HG02571 (cell line): ENCODE data around the gene C11orf54.
"Not testable (repeated sequence)": the region's sequence is repeated elsewhere in the genome, so short reads cannot be mapped to it uniquely, and the experiment has no call there.

ENCODE experiments used
- ATAC-seq: cut with Tn5 transposase; IDR thresholded peaks from one replicate; pipeline ENCODE4 v1.9.1; 2021; ENCODE audit warnings: mild to moderate bottlenecking, moderate library complexity; ENCODE audit not compliant: unreplicated experiment

Gene C11orf54

DNA sequence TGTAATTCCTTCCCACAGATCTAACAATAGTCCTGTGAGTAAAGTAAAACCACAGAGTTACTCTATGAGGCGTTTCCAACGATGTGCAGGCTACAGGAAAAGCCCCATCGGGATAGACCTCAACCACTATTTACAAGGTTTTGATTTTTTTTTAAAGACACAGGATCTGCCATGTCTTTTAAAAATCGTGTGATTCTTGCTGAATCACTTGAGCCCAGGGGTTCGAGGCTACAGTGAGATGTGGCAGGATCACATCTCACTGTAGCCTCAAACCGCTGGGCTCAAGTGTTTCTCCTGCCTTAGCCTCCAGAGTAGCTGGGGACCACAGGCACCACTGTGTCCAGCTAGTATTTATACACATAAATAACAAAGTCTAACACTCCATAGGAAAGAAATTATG is 8.0 kb upstream of the C11orf54 start:
- ATAC-seq = no peak

DNA sequence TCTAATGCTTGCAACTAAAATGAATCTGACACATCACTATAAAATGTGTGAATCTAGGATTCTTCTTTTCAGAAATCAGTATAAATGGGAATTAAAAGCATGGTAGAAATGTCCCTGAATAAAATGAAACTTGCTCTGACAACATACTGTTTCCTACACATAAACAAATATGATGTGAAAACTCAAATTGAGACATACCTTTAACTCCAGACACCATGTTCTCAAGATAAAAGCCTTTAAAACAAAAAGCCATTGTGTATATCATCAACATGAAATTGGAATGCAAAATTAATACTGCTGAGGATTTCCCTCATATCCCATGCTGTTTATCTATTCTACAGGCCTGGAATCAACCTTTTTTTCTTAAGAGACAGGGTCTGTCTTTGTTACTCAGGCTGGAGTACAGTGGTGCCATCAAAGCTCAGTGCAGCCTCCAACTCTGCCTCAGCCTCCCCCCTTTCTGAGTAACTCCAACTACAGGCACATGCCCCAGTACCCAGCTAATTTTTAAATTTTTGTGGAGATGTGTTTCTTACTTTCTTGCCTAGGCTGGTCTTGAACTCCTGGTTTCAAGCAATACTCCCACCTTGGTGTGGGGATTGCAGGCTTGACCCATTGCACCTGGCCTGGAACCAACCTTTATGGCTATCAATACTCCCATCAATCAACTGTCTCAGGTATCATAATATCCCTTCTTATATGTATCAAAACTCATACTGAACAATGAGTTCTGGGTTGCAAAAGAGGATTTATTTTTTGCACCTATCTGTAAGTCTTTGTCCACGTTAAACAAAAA is 6.8 kb upstream of the C11orf54 start:
- ATAC-seq = no peak

DNA sequence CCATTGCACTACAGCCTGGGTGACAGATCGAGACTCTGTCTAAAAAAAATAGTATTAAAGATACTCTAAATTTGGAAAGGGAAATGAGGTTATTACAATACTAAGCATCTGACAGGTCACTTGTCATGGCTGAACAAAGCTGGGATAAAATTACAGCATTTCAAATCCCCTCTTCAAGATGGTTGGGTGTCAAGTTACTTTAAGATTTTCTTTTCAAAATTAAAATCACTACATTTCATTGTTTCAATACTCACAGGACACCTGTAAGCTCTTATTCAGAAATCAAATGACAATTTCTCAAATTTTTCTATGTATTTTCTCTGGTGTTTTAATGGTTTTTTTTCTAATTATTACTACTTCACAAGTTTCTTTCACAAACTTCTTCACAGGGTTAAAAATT is 5.8 kb upstream of the C11orf54 start:
- no peak for ATAC-seq

DNA sequence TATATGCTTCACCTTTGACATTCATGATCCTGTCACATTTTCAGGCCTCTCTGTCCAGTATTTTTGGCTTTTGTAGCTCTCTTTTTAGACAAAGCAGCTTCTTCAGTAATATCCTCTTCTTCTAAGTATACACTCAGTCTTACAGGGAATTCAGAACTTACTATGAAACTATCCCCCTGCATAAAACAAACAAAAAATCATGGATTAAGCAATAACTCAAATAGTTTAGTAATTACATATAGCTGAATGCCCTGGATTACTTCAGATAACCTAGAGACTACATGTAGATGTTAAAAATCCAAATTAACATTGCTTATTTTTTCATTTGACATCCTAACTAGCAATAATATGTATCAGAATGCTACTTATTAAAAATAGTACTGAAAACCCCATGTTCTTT is 5.3 kb upstream of the C11orf54 start:
- ATAC-seq = no peak

DNA sequence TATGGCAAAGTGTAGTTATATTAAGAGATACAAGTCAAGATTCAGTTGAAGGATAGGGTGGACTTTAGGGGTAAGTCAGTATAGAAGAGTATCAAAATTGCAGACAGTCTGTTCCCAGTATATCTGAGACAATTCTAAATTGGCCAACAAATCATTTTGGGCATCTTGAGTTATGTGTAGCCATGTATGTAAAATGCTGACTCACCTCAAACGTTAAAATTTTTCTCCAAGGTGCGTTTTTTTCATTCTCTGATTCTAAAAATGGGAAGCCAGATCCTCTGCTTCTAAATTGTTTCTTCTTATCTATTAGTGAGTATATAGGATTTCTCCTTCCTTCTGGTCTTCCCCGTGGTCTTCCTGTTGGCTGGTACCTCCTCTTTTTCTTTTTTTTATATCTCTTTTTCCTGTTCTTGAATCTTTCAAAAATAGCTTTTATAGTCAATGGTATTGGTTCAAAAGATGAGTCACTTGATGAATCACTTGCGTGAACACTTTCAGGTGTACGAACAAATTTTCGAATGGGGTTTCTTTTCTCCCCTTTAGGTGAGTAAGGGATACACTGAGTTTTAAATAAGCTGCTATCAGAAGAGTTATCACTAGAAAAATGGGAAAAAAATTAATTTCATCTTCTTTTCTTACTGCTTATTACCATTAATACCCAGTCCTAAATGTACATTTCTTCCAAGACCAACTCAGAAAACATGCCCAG is 3.4 kb upstream of the C11orf54 start:
- no peak for ATAC-seq

DNA sequence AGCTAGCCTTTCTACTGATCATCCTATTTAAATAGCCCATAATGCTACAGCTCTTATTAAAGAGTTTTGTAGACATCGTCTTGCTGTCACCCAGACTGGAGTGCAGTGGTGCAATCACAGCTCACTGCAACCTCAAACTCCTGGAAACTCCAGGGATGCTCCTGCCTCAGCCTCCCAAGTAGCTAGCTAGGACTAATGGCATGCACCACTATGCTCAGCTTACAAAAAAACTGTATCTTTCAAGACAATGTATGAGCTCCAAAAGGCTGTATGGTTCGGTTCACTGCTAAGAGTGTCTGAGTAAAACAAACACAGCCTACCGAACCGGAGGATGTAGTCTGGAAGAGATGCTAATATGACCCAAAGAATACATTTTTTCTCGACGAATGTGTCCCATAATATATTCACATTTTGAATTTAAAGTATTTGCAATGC is 2.8 kb upstream of the C11orf54 start:
- ATAC-seq = no peak

DNA sequence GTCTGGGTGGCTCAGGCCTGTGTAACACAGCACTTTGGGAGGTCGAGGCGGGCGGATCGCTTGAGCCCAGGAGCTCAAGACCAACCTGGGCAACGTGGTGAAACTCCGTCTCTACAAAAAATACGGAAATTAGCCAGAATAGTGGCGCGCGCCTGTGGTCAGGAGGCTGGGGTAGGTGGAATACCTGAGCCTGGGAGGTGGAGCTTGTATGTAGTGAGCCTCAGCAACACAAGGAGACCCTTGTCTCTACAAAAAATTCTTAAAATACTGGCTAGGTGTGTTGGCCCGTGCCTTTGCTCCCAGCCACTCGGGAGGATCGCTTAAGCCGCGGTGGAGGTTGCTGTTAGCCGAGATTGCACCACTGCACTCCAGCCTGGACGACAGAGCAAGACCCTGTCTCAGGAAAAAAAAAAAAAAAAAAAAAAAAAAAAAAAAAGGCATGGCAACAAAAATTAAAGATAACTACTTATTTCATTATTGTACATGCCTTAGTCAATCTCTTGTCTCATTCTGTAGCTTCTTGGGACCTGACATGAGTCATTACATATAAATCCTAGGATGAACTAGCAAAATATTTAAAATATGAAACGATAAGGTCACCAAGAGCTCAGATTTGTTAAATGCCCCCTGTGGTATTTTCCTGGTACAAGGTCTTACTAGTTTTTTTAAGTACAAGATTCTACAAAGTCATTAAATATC is 1.3 kb upstream of the C11orf54 start:
- no peak for ATAC-seq

DNA sequence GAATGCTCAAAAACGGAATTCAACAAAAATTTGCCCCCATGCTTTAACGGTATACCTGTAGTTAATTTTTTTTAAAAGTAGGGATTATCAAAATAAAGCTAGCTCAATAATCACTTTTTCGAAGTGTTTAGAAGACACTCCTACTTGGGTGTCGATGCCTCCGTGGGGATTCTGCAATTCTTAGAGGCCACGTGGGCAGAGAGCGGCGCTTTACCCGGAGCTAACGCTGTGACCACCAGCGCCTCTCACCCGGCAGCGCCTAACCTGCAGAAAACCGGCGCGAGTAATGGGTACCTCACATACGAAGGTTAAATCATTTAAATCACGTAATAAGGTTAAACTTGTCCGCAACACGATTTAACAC is 760 bp upstream of the C11orf54 start:
- peak; percentile 37 for ATAC-seq

DNA sequence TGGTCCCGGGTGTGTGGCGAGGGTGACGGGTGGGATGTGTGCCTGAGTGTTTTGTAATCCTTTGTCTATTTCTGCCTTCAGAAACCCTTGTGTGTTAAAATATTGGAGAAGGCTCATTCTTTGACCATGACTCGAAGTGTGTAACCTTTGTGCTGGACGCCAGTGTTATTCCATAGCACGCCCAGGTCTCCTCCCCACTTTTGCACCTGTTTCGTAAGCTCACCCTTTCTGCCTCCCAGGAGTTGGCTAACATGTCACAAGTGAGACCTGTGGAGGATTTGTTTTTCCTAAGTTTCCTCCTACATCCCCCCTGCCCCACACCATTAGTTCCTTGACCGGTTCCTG is 382 bp downstream of the C11orf54 start:
- peak; percentile 20 for ATAC-seq

DNA sequence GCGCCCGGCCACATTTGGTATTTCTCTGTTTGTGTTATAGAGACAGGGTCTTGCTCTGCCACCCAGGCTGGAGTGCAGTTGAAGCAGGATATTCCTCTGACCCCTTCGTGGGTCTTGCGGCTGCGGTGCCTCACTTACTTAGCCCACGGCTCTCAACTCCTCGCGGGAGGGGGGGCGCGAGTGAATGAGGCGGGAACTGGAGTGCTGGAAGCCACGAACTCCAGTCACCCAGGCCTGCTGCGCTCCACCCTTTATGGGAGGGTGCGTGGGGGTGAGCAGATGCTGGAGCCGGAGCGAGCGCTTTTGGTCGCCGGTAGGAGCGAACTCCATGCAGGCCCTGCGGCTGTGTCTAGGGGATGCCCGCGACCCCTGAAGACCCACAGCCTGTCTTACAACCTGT is 1.8 kb downstream of the C11orf54 start:
- no peak for ATAC-seq

DNA sequence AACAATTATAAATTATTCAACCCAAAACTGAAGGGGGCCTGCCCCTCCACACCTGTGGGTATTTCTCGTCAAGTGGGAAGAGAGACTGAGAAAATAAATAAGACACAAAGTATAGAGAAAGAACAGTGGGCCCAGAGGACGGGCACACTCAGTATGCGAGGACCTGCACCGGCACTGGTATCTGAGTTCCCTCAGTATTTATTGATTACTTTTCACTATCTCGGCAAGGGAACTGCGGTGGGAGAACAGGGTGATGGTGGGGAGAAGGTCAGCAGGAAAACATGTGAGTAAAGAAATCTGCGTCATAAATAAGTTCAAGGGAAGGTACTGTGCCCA is 3.2 kb downstream of the C11orf54 start:
- ATAC-seq = no peak

DNA sequence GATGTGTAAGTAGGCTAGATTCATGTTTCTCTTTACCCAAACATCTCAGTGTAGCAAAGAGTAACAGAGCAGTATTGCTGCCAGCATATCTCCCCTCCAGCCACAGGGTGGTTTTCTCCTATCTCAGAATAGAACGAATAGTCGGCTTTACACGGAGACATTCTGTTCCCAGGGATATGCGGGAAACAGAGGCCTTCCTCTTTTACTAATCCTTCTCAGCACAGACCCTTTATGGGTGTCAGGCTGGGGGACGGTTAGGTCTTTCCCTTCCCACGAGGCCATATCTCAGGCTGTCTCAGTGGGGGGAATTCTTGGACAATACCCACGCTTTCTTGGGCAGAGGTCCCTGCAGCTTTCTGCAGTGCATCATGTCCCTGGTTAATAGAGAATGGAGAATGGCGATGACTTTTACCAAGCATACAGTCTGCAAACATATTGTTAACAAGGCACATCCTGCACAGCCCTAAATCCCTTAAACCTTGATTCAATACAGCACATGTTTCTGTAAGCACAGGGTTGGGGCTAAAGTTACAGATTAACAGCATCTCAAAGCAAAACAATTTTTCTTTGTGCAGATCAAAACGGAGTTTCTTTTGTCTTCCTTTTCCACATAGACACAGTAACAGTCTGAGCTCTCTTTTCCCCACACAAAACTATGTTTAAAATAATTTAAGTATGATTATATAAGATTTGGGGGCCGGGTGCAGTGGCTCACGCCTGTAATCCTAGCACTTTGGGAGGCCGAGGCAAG is 3.7 kb downstream of the C11orf54 start:
- ATAC-seq = not testable (repeated sequence)

DNA sequence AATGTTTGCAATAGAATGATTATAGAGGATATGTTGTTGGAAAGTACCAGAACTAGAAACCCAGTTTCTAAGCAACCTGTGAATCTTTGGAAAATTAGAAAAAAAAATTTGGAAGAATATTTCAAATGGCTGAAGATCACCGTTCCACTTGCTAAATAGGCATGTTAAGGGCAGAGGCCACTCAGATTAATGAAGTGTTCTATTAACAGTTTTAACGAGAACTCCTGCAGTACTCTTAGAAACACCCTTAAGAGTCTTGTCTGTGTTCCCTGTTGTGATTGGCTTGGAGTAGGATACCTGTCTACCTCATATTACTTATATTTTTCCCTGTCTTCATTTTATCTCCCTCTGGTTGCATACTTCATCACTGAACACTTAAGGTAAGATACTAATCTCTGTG is 4.6 kb downstream of the C11orf54 start:
- ATAC-seq = no peak

DNA sequence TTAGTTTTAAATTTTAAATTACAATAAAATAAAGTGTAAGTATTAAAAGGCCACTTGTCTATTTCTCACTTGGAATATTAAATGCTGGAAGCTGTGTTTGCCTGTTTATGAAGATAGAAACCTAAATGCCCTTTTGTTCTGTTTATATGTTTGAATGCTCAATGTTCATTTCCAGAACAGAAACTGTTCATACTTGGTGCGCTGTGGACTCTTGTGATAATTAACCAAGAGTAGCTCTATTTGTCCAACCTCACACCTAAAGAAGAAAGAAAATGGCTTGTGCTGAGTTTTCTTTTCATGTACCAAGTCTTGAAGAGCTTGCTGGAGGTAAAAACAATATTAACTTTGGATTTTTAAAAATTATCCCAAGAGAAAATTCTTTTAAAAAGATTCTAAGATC is 5.7 kb downstream of the C11orf54 start:
- ATAC-seq = peak; percentile 80

DNA sequence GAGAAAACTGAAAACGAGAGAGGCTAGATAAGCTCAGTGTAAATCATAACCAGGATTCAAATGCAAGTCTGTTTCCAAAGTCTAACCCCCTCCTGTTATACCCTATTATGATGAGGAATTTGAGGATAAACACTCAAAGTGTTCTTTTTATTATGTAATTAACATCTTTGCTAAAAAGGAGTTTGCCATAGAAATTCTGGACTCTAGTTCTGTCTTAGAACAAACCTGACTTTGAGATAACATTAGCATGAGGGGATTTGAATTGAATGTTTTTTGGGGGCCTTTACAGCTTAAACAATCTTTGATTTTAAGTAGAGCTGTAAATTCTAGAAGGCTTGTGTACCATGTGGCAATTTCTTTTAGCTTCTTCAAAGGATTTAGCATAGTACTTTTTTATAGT is 9.5 kb downstream of the C11orf54 start:
- no peak for ATAC-seq

DNA sequence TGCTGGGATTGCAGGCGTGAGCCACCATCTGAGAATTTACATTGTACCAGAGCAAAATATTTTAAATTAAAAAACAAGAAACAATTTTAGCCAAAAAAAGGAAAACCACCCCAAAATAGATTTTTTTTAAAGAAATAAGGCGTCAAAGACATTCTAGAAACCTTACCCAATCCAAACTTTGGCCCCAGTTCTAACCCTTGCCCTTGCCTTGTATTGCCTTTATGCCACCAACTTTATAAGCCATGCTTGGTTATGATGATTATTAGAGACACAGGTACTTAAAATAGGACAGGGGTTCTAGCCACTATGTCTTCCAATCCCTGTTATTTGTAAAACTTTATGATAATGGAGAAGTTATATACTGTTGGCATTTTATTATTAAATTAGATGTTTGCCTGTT is 11.8 kb downstream of the C11orf54 start:
- ATAC-seq = no peak

DNA sequence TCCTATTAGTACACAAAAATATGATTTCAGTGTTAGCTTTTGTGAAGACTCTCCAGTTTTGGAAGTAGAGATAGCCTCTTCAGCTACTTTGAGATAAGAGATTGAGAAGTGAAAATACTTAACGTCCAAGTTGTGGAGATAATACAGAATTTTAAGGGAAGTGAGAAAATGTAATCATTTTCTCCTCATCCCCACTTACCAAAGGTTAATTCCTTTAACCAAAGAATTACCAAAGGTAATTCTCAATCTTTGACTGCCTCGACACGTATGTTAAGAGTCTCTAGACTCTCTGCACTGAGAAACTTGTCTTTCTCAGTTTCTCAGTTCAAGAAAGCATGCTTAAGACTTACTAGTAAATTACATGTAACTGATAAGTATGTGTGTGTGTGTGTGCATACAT is 15.3 kb downstream of the C11orf54 start:
- ATAC-seq = no peak

DNA sequence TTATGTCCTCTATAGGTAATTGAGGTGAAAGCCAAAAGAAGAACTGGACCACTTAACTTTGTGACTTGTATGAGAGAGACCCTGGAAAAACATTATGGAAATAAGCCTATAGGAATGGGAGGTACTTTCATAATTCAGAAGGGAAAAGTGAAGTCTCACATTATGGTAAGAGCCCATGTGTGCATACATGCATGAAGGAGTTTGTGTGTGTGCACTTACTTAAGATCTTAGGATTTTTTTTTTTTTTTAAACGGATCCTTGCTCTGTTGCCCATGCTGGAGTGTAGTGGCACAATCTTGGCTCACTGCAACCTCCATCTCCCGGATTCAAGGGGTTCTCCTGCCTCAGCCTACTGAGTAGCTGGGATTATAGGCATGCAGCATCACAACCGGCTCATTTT is 15.8 kb downstream of the C11orf54 start:
- ATAC-seq = no peak

DNA sequence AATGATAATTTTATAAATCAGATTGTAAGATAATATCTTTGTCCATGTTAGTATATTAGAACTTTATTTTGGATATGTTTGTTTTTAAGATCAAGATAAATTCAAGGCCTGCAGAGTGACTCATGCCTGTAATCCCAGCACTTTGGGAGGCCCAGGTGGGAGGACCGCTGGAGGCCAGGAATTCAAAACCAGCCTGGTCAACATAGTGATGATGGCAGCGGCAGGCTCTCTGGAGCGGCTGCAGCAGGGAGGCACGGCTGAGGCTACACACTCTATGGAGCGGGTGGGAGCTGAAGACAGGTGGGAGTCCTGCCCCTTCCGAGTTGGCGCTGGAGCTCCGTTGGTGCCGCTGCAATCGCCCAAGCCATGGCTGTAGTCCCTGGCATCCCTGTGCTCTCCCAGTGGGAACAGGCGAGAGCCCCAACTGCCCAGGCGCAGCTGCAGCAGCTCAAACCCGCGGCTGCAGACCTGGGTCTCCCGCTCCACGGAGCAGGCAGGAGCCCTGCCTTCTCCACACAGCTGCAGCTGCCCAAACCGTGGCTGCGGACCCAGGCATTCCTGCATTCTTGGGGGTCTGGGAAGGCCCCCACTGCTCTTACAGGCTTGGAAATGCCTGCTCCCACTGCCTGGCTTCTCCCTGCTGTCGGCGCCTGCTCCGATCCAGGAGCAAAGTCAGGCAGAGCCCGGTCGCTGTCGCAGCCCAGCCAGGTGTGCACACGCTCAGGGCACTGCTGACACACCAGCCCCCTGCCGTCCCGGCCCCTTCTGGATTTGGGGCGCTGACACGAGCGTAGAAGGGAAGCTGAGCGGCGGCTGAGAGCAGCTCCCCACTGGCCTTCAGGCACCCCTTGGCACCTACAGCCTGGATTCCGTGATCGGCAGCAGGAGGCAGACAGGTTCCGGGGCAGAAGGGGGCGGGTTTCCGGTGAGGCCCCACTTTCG is 16.7 kb downstream of the C11orf54 start:
- no peak for ATAC-seq

DNA sequence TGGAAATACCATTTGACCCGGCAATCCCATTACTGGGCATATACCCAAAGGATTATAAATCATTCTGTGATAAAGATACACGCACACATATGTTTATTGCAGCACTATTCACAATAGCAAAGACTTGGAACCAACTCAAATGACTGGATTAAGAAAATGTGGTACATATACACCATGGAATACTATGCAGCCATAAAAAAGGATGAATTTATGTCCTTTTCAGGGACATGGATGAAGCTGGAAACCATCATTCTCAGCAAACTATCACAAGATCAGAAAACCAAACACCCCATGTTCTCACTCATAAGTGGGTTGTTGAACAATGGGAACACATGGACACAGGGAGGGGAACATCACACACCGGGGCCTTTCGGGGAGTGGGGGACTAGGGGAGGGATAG is 17.7 kb downstream of the C11orf54 start:
- not testable (repeated sequence) for ATAC-seq
